ENCODE measurements around the gene ARID5B.

DNA sequence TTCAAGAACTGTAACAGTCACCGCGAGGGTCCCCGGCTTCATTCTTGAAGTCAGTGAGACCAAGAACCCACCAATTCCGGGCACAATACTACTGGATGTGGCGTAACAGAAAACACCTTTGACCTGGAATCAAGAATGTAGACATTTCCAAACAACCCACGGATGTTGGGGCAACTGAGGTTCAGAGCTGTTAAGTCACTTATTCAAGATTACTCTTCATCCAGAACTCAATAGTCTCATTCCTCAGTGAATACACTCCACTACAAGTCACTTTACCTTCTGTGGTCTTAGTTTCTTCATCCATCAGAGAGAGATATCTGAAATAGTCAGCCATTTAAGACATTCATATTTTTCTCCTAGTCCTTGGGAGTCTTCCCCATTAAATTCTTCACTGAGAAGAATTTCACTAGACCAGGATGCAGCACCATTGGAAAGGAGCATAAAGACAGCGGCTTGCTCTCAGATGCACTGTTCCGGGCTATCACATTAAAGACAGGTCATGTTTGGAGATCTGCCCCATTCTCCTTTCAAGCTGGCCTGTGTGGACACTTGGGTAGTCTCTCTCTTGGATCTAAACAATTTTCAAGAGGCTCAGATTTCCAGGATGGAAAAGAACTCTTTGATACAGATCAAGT lies 32.3 kb upstream of the ARID5B start:
- TF ChIP-seq FOXP1 (CRISPR knock-in tag; IDR thresholded peaks at IDR 0.05; ENCODE audit: borderline replicate concordance) (no peak), JUN (CRISPR knock-in tag; IDR thresholded peaks at IDR 0.05) (no peak)
- TF ChIP-seq, protein P1, sequence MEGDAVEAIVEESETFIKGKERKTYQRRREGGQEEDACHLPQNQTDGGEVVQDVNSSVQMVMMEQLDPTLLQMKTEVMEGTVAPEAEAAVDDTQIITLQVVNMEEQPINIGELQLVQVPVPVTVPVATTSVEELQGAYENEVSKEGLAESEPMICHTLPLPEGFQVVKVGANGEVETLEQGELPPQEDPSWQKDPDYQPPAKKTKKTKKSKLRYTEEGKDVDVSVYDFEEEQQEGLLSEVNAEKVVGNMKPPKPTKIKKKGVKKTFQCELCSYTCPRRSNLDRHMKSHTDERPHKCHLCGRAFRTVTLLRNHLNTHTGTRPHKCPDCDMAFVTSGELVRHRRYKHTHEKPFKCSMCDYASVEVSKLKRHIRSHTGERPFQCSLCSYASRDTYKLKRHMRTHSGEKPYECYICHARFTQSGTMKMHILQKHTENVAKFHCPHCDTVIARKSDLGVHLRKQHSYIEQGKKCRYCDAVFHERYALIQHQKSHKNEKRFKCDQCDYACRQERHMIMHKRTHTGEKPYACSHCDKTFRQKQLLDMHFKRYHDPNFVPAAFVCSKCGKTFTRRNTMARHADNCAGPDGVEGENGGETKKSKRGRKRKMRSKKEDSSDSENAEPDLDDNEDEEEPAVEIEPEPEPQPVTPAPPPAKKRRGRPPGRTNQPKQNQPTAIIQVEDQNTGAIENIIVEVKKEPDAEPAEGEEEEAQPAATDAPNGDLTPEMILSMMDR (IDR thresholded peaks at IDR 0.05): no peak
- TF ChIP-seq, protein P2, sequence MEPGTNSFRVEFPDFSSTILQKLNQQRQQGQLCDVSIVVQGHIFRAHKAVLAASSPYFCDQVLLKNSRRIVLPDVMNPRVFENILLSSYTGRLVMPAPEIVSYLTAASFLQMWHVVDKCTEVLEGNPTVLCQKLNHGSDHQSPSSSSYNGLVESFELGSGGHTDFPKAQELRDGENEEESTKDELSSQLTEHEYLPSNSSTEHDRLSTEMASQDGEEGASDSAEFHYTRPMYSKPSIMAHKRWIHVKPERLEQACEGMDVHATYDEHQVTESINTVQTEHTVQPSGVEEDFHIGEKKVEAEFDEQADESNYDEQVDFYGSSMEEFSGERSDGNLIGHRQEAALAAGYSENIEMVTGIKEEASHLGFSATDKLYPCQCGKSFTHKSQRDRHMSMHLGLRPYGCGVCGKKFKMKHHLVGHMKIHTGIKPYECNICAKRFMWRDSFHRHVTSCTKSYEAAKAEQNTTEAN (CRISPR knock-in tag; IDR thresholded peaks at IDR 0.05): no peak
- TF ChIP-seq, protein P3, sequence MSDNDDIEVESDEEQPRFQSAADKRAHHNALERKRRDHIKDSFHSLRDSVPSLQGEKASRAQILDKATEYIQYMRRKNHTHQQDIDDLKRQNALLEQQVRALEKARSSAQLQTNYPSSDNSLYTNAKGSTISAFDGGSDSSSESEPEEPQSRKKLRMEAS (CRISPR knock-in tag; IDR thresholded peaks at IDR 0.05): no peak
- TF ChIP-seq, protein P4, sequence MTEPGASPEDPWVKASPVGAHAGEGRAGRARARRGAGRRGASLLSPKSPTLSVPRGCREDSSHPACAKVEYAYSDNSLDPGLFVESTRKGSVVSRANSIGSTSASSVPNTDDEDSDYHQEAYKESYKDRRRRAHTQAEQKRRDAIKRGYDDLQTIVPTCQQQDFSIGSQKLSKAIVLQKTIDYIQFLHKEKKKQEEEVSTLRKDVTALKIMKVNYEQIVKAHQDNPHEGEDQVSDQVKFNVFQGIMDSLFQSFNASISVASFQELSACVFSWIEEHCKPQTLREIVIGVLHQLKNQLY (CRISPR knock-in tag; IDR thresholded peaks at IDR 0.05): no peak

All from WTC11 (cell line).